SK-MEL-5 (cell line): ENCODE results near the gene ZFR. TPM values are rescaled to one million over a fixed set of nuclear protein-coding genes. Genes with fewer than 3 reads are reported as not detected.

ENCODE experiments used
- DNase-seq: peaks from one replicate; pipeline ENCODE4 v3.0.0-alpha.2; 2016; ENCODE audit warnings: low read depth, low spot score
- in situ Hi-C: cut with HindIII; loops from 2 replicates; pipeline ENCODE4 v1.10.0; 2016; ENCODE audit warnings: low sequenced_read_pairs, high pct_unique_total_duplicates, low pct_unique_long_range_greater_than_20kb
- polyA plus RNA-seq, 2 experiments: library from polyadenylated mRNA; depleted of rRNA; stranded (reverse); fragments of >200 nt; gene quantifications; 2 replicates each; pipeline ENCODE4 v1.2.3, GENCODE V29; 2015
- total RNA-seq: library from RNA; depleted of rRNA; stranded (reverse); fragments of >200 nt; shearing (Covaris generic); gene quantifications from 2 replicates; pipeline ENCODE4 v1.2.3, GENCODE V29; 2014; rRNA removed

ZFR gene
- total RNA-seq = 105 TPM in 2 replicates
- 68.8 and 88.5 TPM in 2 replicates for polyA plus RNA-seq (2015; cell fraction: cytosol; rRNA removed)
- 63.3 and 63.8 TPM in 2 replicates for polyA plus RNA-seq (2015; cell fraction: nucleus; rRNA removed)

- in situ Hi-C loops = no loop called here
- DNase-seq = peak; percentile 94
Observed at GRCh38 chr5:32444431-32445286, at the start of gene ZFR. TSS of gene ZFR (minus strand) at chr5:32444740. CDS start at chr5:32444658, 82 bp downstream.

GRCh38 chr5:32490972-32491557 is 46.5 kb upstream of the ZFR start:
- in situ Hi-C loops = no loop called here
- DNase-seq = no peak

DNA sequence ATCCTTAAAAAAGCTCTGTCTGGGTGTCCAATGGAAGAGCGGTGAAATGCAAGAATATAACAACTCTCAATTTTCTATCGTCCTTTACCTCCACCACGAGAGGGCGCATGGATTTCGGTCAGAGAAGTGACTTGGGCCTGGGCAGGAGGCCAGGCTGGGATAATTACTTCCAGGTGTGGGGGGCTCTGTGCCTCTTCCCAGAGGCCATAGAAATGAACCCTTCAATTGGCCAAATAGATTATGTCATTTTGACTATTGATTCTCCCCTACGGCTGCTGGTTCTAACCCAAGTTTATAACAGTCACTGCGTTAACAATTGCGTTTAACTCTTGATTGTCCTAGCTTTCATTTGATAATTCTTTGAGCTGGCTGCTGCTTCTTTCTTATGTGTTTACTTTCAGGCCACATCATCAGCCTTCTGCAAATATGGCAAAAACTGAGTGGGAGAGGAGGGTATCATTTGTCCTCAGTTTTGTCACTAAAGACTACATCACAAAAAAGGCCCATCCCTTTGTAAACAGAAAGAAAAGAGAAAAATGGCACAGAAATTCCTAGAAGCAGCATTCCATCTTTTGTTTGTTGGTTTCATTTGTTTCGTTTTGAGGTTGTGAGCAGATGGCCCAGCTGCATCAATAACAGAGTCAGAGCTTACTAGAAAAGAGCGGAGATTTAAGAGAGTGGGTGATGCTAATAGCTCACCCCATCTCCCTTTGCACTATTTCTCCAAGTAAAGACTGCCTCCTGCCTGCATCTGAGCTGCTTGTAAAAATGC is 45.4 kb upstream of the ZFR start:
- in situ Hi-C loops = no loop called here
- peak; percentile 81 for DNase-seq

DNA sequence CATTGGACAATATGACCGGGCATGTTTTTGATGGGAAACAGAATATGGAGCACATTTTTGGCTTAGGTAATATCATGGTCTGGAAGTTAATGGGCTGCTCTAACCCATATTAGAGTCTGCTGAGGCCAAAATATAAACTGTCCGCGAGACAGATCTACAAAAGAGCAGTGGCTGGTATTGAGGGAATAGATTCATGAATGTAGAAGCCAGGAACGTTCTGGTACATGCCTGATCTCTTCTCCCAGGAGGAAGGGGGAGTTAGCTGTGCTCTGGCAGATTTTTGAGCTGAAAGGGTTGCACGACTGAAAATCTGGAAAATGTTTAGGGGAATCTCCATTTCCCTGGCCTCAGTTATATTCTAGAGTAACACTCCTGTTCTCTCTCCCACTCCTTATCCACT is 42.9 kb upstream of the ZFR start:
- in situ Hi-C loops = no loop called here
- DNase-seq = no peak

DNA sequence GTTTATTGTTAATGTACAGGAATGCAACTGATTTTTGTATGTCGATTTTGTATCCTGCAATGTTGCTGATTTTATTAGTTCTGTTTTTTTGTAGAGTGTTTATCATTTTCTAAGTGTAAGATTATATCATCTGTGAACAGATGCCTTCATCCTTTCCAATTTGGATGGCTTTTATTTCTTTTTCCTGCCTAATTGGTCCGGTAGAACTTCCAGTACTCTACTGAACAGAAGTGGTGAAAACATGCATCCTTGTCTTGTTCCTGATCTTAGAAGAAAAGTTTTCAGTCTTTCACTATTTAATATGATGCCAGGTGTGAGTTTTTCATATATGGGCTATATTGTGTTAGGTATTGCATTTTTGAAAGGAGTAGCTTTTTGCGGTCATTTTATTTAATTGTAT is 42.5 kb upstream of the ZFR start:
- DNase-seq = no peak
- in situ Hi-C loops = no loop called here

GRCh38 chr5:32482193-32482592 is 37.7 kb upstream of the ZFR start:
- in situ Hi-C loops = no loop called here
- no peak for DNase-seq

DNA sequence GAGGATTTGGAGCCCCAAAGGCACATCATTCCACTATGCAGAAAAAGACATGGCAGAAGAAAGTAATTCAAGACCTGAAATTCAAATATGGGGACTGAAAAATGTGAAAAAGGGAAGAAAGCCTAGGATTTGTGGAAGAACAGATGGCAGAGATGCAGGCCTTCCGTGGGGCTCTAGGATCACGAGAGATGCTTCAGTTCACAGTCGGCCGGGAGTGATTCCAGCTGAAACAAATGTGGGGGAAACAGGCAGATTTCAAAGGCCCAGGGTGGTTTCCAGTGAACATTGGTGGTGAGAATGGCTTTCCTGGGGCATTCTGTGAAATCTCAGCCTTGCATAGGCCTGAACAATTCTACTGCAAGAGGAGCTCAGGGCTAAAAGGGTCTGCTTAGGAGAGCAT is 34.6 kb upstream of the ZFR start:
- in situ Hi-C loops = no loop called here
- no peak for DNase-seq

- in situ Hi-C loops = no loop called here
- no peak for DNase-seq
Observed at GRCh38 chr5:32476891-32477290, 32.4 kb upstream of the ZFR start.

DNA sequence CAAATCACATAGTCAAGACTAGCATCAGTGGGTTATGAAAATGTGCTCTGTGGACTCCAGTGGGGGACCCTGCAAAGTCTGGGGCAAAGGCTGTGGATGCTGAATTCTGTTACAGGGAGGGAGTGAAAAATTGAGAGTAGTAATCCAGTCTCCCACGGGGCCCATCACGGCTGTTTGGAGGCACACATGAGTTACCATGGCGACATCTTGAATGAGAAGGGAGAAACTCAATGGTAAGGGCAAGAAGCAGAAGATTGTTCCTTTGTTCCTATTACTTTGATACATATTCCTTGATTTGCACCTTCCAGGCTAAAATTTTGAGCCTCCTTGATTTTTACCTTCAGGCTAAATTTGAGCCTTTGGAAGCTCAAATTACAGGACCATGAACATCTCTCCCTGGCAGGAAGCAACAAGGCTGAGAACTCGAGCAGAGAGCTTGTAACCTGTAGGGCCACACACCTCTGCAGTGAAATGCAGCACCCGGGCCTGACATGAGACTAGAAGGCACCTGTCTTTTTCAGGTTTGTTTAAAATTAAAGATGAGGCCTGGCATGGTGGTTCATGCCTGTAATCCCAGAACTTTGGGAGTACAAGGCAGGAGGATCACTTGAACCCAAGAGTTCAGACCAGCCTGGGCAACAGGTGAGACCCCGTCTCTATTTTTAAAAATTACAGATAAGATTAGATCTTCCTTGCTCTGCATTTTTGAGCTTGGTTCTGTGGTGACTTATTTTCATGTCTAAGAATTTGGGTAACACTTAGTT is 31.0 kb upstream of the ZFR start:
- in situ Hi-C loops = no loop called here
- no peak for DNase-seq

- in situ Hi-C loops = no loop called here
- no peak for DNase-seq
Observed at GRCh38 chr5:32474209-32474854, 29.8 kb upstream of the ZFR start.

DNA sequence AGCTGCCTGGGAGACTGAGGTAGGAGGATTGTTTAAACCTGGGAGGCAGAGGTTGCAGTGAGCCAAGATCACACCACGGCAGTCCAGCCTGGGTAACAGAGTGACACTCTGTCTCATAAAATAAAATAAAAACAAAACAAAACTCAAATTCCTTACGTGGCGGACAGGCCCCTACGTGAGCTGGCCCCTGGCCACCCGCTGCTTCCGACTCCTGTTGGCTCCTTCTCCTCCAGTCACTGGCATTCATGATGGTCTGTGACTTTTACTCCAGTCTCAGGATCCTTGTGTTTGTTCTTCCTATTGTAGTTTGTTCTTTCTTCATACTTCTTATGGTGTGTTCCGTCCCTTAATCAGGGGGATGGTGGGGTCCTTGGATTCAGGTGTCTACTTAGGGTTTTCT is 28.5 kb upstream of the ZFR start:
- in situ Hi-C loops = no loop called here
- no peak for DNase-seq

GRCh38 chr5:32471784-32472183 is 27.2 kb upstream of the ZFR start:
- DNase-seq = no peak
- in situ Hi-C loops = no loop called here

DNA sequence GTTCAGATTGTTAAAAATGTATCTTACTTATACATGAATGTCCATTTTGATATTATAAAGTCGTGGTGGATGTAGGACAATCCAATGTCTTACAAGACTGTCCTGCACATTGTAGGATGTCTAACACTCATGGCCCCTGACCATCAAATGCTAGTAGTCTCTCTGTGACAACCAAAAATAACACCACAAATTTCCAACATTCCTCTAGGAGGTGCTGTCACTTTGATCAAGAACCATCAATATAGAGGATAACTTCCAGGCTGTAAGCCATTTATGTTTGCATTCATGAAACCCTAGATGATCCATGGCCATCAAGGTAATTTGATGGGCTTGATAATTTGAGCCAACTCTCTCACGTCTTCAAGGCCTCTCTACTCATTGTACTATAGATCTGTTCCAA is 20.5 kb upstream of the ZFR start:
- peak; percentile 65 for DNase-seq
- in situ Hi-C loops = no loop called here

- in situ Hi-C loops = no loop called here
- no peak for DNase-seq
Observed at GRCh38 chr5:32462618-32463017, 18.1 kb upstream of the ZFR start.

DNA sequence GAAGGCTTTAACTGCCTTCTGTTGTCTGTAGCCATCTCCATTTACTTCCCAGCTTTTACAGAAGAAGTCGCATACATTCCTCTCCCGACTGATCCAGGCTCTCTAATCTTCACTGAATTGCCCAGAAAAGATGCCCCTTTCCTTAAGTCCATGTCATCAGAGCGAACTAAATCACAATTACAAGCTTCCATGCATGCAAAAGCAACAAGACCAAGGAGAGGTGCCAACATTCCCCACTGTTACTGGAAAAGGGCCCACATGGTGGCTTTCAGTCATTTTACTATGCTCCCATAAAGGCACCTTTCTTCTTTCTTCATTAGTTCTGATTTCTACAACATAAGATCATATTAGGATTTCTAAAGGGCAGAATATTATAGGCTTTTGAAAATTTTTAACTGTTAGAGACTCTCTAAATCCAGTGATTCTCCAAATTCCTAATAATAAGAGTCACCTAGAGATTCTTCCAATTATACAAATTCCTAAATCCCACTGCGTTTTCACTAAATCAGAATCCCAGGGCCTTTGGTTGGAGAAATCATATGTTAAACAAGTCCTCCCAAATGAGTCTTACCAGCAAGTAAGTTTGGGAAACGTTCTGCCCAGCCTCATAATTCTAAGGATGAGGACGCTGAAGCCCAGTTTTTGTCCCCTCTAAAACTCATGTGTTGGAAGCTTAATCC is 17.0 kb upstream of the ZFR start:
- DNase-seq = no peak

GRCh38 chr5:32460702-32461101 is 16.2 kb upstream of the ZFR start:
- no peak for DNase-seq
- in situ Hi-C loops = no loop called here

More for the DNA sequence above, 17.0 kb upstream of the ZFR start:
- in situ Hi-C loops = no loop called here
